CD4-positive, alpha-beta T cell treated with Interleukin-12 subunit alpha and Interleukin-12 subunit beta, for 1 hour (primary cell): ENCODE results near the gene PDE8B.

Experiments used
- DNase-seq: peaks from one replicate; pipeline ENCODE4 v3.0.0-alpha.2; 2020

PDE8B gene

DNA sequence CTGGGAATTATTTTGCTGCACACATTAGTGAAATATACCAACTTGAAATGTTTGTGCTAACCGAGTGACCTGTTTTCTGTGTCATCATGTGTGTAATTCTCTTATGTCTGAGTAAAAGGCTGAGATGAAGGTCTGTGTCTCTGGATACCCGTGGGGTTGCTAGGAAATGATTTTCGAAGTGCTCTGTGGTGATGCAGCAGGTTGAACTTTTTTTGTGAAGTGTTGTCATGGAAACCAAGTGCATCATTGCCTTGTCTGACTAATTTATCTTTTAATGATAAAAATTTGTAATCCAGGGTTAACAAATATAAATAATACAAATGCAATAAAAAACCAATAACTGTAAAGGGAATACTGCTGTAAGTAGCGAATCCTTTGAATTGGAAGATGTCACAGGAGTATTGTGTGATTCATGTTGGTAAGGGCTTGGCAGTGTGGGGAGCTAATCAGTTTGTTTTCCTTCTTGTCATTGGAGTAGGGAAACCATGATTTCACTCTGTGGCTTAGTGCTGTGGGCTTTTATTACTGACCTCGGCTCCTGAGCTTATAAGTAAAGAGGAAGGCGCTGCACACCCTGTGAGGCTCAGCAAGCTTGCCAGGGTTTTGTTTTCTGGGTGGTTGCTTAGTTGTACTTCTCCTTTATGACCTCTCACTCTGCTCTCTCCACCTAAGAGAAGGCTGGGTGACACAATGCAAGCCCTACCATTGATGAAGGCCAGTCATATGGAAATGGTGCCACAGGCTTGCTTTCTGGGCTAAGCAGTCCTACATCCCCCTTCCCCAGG lies 22.3 kb downstream of the PDE8B start:
- DNase-seq: peak; percentile 16

GRCh38 chr5:77235846-77236721 lies 25.6 kb downstream of the PDE8B start:
- DNase-seq: no peak

DNA sequence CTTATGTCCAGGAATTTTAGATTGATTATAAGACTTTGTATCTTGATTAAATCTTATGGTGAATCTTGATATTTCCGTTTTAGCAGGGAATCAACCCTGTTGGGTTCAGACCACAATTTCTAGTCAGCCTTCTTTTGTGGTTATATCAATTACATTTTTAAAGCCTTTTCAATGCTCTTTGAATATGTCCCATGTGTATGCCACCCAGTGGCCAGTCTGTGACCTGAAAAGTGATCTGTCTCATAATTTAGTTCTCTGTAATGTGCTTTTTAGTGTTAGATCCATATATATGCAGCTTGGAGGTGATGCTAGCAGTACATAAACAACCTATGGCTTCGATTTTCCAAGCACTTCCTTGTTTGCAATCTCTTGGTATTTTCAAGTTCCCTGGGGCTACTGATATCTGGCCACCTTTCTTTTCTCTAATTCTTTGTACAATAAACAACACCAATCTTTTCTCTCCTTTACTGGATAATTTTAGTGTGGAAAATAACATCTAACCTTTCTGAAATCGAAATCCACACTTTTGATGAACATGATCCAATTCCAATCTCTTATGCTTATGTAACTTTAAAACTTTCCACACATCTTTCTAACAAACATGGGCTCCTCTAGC lies 28.8 kb downstream of the PDE8B start:
- DNase-seq: peak; percentile 9

DNA sequence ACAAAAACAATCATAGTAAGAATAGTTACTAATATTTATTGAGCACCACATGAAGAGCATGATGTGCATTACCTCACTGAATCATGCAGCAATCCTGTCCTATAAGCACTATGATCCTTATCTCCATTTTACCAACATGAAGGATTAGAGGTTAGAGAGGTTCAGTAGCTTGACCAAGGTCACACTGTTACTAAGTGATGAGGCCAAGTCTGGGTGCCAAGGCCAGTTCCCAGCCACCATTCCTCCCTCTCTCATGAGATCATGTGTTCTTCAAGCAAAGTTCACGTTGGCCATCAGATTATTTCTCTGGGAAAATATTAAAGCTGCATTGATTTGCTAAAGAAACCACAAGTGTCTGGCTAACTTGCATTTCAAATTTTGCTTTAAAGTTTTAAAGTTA lies 31.0 kb downstream of the PDE8B start:
- no peak for DNase-seq

GRCh38 chr5:77249475-77249874 lies 39.0 kb downstream of the PDE8B start:
- no peak for DNase-seq

- DNase-seq: no peak
Observed at GRCh38 chr5:77250021-77250420, 39.5 kb downstream of the PDE8B start.

DNA sequence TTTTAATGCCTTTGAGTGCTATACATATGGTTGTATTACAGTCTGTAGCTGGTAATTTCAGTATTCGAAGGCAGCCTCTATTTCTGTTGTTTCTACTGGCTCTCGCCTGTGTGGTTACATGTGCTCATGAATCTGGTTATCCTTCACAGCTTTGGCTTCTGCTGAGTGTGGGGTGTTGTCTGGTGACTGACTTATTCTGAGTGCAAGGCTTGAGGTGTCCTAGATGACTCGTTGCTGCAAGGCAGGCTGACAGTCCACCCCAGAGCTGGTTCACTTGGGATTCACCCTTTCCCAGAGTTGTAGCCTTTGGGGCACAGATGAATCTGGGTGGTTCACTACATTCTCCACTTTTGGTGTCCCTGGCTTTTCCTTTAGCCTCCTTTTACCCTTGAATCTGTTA lies 41.4 kb downstream of the PDE8B start:
- DNase-seq: no peak

GRCh38 chr5:77255617-77256016 lies 45.1 kb downstream of the PDE8B start:
- DNase-seq: no peak

DNA sequence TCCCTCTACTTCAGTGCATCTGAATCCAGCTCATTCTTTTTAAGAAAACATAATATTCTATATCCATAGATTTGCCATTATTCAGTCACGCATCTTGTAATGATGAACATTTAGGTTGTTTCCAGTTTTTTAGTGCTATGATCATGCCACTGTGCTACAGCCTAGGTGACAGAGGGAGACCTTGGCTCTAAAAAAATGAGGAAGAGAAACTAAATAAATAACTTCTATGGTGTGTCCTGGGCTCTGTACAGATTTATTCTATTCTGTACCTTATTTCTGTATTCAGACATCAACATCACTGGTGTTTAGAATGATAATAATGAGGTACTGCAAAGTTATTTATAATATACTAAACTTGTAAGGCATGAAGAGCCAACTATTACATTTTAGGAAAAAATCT lies 45.9 kb downstream of the PDE8B start:
- no peak for DNase-seq

- no peak for DNase-seq
Observed at GRCh38 chr5:77258652-77259051, 48.2 kb downstream of the PDE8B start.

DNA sequence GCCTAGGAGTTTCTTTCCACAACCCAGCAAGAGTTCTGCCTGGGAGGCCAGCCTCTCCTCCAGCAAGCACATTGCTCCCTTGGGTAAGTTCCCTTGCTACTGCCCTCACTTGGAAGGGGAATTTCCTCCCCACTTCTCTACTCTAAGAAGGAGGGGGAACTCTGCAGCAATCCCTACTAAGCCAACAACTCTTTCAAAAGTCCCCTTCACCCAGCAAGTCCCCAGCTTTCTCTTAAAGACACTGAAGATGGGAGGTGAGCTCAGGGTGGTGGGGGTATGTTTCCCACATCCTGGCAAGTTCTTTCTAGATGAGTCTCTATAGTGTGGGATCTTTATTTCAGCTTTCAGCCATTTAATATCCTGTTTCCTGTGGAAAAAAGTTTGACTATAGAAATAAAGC lies 49.0 kb downstream of the PDE8B start:
- DNase-seq: no peak

DNA sequence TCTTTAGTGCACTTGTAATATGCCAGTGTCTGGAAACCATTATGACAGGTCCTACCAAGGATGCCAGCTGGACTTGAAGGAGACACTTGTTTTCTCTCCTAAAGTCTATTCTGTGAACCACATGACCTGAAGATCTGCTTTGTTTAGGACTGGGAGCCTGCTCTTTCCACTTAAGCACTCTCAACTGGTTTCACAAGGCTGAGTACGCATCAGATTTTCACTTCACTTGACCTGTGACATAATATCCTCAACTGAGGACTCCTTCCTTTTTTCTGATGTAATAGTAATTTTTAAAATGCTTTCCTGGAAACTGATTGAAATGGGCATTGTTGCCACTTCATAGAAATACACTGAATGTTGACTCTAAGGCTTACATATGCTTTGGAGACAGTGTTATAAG lies 52.2 kb downstream of the PDE8B start:
- DNase-seq: no peak

DNA sequence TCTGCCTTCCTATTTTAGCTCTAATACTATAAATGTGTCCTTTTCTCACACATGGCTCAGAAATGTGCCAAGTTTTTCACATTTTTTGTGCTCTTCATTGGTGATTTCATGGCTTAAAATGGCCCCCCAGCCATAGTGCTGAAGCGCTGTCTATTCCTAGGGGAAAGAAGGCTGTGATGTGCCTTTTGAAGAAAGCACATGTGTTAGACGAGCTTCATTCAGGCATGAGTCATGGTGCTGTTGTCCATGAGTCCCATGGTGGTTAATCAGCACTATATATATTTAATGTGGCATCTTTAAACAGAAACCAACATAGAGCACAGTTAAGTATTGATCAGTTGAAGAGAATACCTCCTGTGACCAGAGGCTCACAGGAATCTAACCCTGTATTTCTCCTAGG lies 55.8 kb downstream of the PDE8B start:
- DNase-seq: no peak

- no peak for DNase-seq
Observed at GRCh38 chr5:77267496-77267895, 57.0 kb downstream of the PDE8B start.

GRCh38 chr5:77272206-77272605 lies 61.7 kb downstream of the PDE8B start:
- DNase-seq: no peak

DNA sequence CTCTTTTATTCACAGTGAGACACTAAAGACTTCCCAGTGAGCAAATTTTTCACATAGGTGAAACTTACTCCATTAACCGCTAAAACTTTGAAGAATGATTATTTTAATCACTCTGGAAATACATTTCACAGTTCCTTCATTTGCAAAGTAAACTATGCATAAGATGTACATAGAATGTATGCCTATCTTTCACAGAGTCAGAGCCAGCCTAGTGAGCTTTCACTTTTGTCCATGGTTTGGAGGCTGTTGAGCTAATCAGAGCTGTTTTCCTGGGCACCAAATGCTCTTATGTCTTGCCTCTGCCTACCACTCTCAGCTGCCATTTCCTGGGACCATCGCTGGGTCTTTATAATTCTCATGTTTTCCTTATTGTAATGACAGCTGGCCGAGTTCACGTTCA lies 67.3 kb downstream of the PDE8B start:
- no peak for DNase-seq

DNA sequence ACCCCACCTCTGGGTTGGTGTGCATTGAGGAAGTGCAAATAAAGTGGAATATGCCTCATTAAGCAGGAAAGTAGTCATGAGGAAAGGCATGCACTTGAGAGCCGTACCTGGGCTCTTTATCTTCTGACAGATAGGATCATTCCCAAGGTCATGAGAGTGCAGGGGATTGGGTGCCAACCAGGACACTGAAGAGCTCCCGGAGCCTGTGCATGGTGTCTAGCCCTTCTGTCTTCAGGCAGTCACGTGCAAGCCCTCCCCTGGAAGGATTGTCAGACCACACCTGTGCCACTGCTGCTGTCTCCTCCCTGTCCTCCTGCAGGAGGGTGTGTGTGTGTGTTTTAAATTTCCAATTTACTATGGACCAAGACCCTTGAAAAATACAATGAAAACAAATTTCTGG lies 69.6 kb downstream of the PDE8B start:
- no peak for DNase-seq

GRCh38 chr5:77281969-77282336 lies 71.5 kb downstream of the PDE8B start:
- no peak for DNase-seq

- DNase-seq: no peak
Observed at GRCh38 chr5:77282337-77283027, 72.0 kb downstream of the PDE8B start.

GRCh38 chr5:77285251-77285841 lies 74.9 kb downstream of the PDE8B start:
- no peak for DNase-seq

DNA sequence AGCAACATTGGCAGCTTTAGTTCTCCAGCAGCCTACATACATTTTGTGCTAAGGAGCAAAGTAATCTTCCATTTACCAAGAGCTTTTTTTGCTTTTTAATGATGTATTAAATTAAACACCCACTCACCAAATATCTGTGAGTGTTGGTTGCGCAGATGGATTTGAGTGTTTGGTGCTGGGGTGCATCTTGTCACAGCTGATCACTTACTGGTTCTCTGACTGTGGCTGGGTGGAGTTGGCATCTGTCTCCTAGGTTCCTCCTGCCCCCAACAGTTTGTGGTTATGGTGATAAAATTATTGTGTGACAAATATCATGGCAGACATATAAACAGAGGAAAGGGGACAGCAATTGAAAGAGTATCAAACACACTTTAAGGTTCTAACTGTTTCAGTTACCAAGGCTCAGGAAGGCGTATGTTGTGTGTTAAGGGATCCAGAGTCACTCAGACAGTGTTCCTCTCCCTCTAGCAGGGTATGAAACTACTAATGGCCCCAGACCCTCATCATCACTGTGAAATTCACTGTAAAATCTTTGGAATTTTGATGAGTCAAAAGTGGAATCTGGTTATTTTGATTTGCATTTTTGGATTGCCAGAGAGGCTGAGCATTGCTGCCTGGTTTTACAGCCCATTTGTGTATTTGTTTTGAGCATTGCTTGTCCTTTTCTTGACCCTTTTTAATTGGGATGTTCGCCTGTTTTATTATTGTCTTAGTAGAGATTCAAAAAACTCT lies 81.7 kb downstream of the PDE8B start:
- DNase-seq: no peak

DNA sequence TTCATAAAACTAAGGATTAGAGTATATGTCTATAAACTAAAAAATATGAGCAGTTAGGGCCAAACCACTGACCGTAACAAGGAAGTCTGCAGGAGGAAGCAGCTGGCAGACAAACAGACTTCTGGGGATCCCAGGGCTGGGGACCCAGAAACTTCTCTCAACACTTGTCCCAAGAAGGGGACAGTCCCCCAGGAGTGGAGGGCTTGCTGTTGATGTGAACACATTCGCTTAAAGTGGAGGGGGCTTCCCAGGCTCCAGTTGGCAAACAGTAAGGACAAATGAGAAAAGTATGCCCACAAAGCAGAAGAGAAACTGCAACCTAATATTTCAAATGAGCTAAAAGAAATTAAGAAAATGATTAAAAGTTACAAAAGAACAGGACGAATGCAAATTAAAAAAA lies 83.7 kb downstream of the PDE8B start:
- no peak for DNase-seq
